HUES64 (cell line): ENCODE measurements around the gene TMEM37.

Experiments used
- H3K27ac ChIP-seq: 2 replicates; pipeline ENCODE4 v1.7.0; 2013; ENCODE audit warnings: low read depth, low read length, inconsistent platforms
- H3K27me3 ChIP-seq: 2 replicates; pipeline ENCODE4 v1.6.1; 2013; ENCODE audit warnings: mild to moderate bottlenecking, low read length; ENCODE audit not compliant: insufficient read depth
- H3K36me3 ChIP-seq: 2 replicates; pipeline ENCODE4 v1.6.1; 2013; ENCODE audit warnings: mild to moderate bottlenecking, low read length; ENCODE audit not compliant: insufficient read depth
- H3K4me1 ChIP-seq: 2 replicates; pipeline ENCODE4 v1.6.1; 2013; ENCODE audit warnings: mild to moderate bottlenecking, low read length, moderate library complexity; ENCODE audit not compliant: insufficient read depth
- H3K4me3 ChIP-seq: 2 replicates; pipeline ENCODE4 v1.5.1; 2013; ENCODE audit warnings: mild to moderate bottlenecking, low read length, moderate library complexity
- H3K9ac ChIP-seq: 2 replicates; pipeline ENCODE4 v1.6.1; 2013; ENCODE audit warnings: mild to moderate bottlenecking, low read depth, low read length
- H3K9me3 ChIP-seq: 2 replicates; pipeline ENCODE4 v1.6.1; 2013; ENCODE audit warnings: low read depth, low read length; ENCODE audit not compliant: insufficient read depth
- WGBS: fragments of 150-250, 120-280 bp; methylation state at CpG from one replicate; pipeline ENCODE4 v1.1.7; 2013; ENCODE audit warnings: missing lambda C conversion rate; 5-methylcytosine and 5-hydroxymethylcytosine counted together

TMEM37 gene

GRCh38 chr2:119435081-119435952 lies 3.7 kb downstream of the TMEM37 start:
- Histone ChIP-seq H3K4me3 (no peak overlapping the region), H3K36me3 (no peaks in the 10 kb centered on the region), H3K4me1 (peaks cover 12% of the 10 kb centered on the region; the same call in 1 of the 2 replicates), H3K27me3 (peaks cover 12% of the 10 kb centered on the region), H3K27ac (no peak overlapping the region), H3K9me3 (no peaks in the 10 kb centered on the region), H3K9ac (no peak overlapping the region)
- 88% methylated on average over 6 of the region's 6 CpGs for WGBS

GRCh38 chr2:119435953-119436297 lies 4.3 kb downstream of the TMEM37 start:
- Histone ChIP-seq H3K4me3 (no peak overlapping the region), H3K27ac (no peak overlapping the region), H3K4me1 (peaks cover 12% of the 10 kb centered on the region; the same call in 1 of the 2 replicates), H3K9me3 (no peaks in the 10 kb centered on the region), H3K9ac (no peak overlapping the region), H3K36me3 (no peaks in the 10 kb centered on the region), H3K27me3 (peaks cover 12% of the 10 kb centered on the region)
- 90% methylated on average over 7 of the region's 7 CpGs for WGBS

- peaks cover 9% of the 10 kb centered on the region for H3K27me3 ChIP-seq
- 95% methylated on average over 22 of the region's 22 CpGs for WGBS
Measured at GRCh38 chr2:119436993-119437772, 5.5 kb downstream of the TMEM37 start.

GRCh38 chr2:119438128-119438656 lies 6.5 kb downstream of the TMEM37 start:
- Histone ChIP-seq H3K4me3 (no peak overlapping the region), H3K36me3 (no peaks in the 10 kb centered on the region), H3K9me3 (no peaks in the 10 kb centered on the region), H3K4me1 (peaks cover 9% of the 10 kb centered on the region; the same call in 1 of the 2 replicates), H3K27me3 (no peaks in the 10 kb centered on the region), H3K27ac (no peak overlapping the region), H3K9ac (no peak overlapping the region)
- WGBS = 90% methylated on average over 5 of the region's 6 CpGs

More at GRCh38 chr2:119436993-119437772, 5.5 kb downstream of the TMEM37 start:
- Histone ChIP-seq H3K27ac (no peak overlapping the region), H3K9me3 (no peaks in the 10 kb centered on the region), H3K9ac (no peak overlapping the region), H3K4me3 (no peak overlapping the region), H3K4me1 (peaks cover 12% of the 10 kb centered on the region; the same call in 1 of the 2 replicates), H3K36me3 (no peaks in the 10 kb centered on the region)

GRCh38 chr2:119438726-119439284 lies 7.2 kb downstream of the TMEM37 start:
- Histone ChIP-seq H3K4me3 (no peak overlapping the region), H3K36me3 (no peaks in the 10 kb centered on the region), H3K27me3 (no peaks in the 10 kb centered on the region), H3K4me1 (peaks cover 7% of the 10 kb centered on the region; the same call in 1 of the 2 replicates), H3K9me3 (no peaks in the 10 kb centered on the region), H3K27ac (no peak overlapping the region), H3K9ac (no peak overlapping the region)
- WGBS = 92% methylated on average over 6 of the region's 6 CpGs

- Histone ChIP-seq H3K4me1 (peaks cover 2% of the 10 kb centered on the region; the same call in 1 of the 2 replicates), H3K36me3 (no peaks in the 10 kb centered on the region), H3K27me3 (no peaks in the 10 kb centered on the region), H3K9me3 (no peaks in the 10 kb centered on the region), H3K4me3 (no peak overlapping the region), H3K9ac (no peak overlapping the region), H3K27ac (no peak overlapping the region)
- WGBS = 89% methylated on average over 15 of the region's 15 CpGs
Measured at GRCh38 chr2:119439574-119440500, 8.2 kb downstream of the TMEM37 start.

GRCh38 chr2:119440501-119440870 lies 8.8 kb downstream of the TMEM37 start:
- 80% methylated on average over 1 of the region's 1 CpG for WGBS
- H3K9me3 ChIP-seq = no peaks in the 10 kb centered on the region
- H3K4me3 ChIP-seq = no peak overlapping the region
- H3K27ac ChIP-seq = no peak overlapping the region
- H3K9ac ChIP-seq = no peak overlapping the region
- no peaks in the 10 kb centered on the region for H3K36me3 ChIP-seq
- no peaks in the 10 kb centered on the region for H3K27me3 ChIP-seq
- no peaks in the 10 kb centered on the region for H3K4me1 ChIP-seq

GRCh38 chr2:119440873-119441272 lies 9.2 kb downstream of the TMEM37 start:
- Histone ChIP-seq H3K4me3 (no peak overlapping the region), H3K9ac (no peak overlapping the region), H3K27ac (no peak overlapping the region), H3K36me3 (no peaks in the 10 kb centered on the region), H3K9me3 (no peaks in the 10 kb centered on the region), H3K4me1 (peaks cover under 1% of the 10 kb centered on the region; the same call in 1 of the 2 replicates), H3K27me3 (no peaks in the 10 kb centered on the region)
- 93% methylated on average over 4 of the region's 4 CpGs for WGBS

- no peaks in the 10 kb centered on the region for H3K9me3 ChIP-seq
- H3K9ac ChIP-seq = no peak overlapping the region
- no peak overlapping the region for H3K4me3 ChIP-seq
- H3K27ac ChIP-seq = no peak overlapping the region
- whole genome bisulfite sequencing = 87% methylated on average over 8 of the region's 8 CpGs
- H3K4me1 ChIP-seq = peaks cover 5% of the 10 kb centered on the region; the same call in 1 of the 2 replicates
- H3K27me3 ChIP-seq = no peaks in the 10 kb centered on the region
- H3K36me3 ChIP-seq = no peaks in the 10 kb centered on the region
Measured at GRCh38 chr2:119441376-119442225, 9.9 kb downstream of the TMEM37 start.
